ENCODE data around the gene DDX41. TPM values are rescaled to one million over a fixed set of nuclear protein-coding genes. Genes with fewer than 3 reads are reported as not detected.

The DDX41 gene
- total RNA-seq, 1 experiment from 2014 or later = 135 TPM

GRCh38 chr5:177527595-177527994 is 10.8 kb upstream of the DDX41 start:
- POLR2A ChIA-PET = no interaction called here
- no peaks in the 10 kb centered on the region for H3K27me3 Mint-ChIP-seq (ENCODE audit: insufficient read depth, unreplicated experiment)
- CTCF ChIA-PET = interaction anchor here (0.7 kb wide), 1 partner anchor 26 kb away, joined by 4 read pairs; no protein-coding TSS in a partner anchor
- no peaks in the 10 kb centered on the region for H3K9me3 Mint-ChIP-seq (ENCODE audit: unreplicated experiment)
- BruUV-seq (replicated peaks) = no TSS peak
- no peak for DNase-seq (ENCODE audit: unreplicated experiment)
- TF ChIP-seq CTCF (IDR thresholded peaks at IDR 0.05; ENCODE audit: unreplicated experiment) = no peak
- H3K36me3 Mint-ChIP-seq (ENCODE audit: insufficient read depth, unreplicated experiment) = peaks cover 41% of the 10 kb centered on the region
- no peak overlapping the region for H3K27ac Mint-ChIP-seq (ENCODE audit: low read depth, unreplicated experiment)
- no peak overlapping the region for H3K4me3 Mint-ChIP-seq (ENCODE audit: unreplicated experiment)
- intact Hi-C loops (cut with micrococcal nuclease) = no loop called here
- no peaks in the 10 kb centered on the region for H3K4me1 Mint-ChIP-seq (ENCODE audit: insufficient read depth, unreplicated experiment)

DNA sequence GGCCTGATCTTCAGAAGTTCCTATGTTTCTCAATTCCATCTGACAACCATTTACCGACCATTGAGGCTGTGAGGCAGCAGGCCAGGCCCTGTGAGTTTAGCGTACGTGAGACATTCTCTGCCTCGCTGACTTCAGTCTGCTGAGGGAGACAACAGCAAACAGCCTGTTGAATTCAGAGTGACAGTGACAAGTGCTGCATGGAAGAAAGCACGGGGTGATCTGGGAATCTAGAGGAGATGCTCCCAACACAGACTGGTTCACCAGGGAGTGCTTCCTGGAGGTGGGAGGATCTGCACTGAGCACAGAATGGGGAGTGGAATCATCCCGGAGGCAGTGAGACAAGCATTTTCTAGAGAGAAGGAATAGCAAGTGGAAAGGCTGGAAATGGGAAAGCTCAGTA is 10.0 kb upstream of the DDX41 start:
- peaks cover 38% of the 10 kb centered on the region for H3K36me3 Mint-ChIP-seq (ENCODE audit: insufficient read depth, unreplicated experiment)
- H3K4me1 Mint-ChIP-seq (ENCODE audit: insufficient read depth, unreplicated experiment) = no peaks in the 10 kb centered on the region
- no peaks in the 10 kb centered on the region for H3K27me3 Mint-ChIP-seq (ENCODE audit: insufficient read depth, unreplicated experiment)
- DNase-seq (ENCODE audit: unreplicated experiment) = no peak
- CTCF ChIA-PET = no interaction called here
- intact Hi-C loops (cut with micrococcal nuclease) = no loop called here
- no peak overlapping the region for H3K27ac Mint-ChIP-seq (ENCODE audit: low read depth, unreplicated experiment)
- BruUV-seq (replicated peaks) = no TSS peak
- POLR2A ChIA-PET = no interaction called here
- TF ChIP-seq CTCF (IDR thresholded peaks at IDR 0.05; ENCODE audit: unreplicated experiment) = no peak
- no peaks in the 10 kb centered on the region for H3K9me3 Mint-ChIP-seq (ENCODE audit: unreplicated experiment)
- H3K4me3 Mint-ChIP-seq (ENCODE audit: unreplicated experiment) = no peak overlapping the region

DNA sequence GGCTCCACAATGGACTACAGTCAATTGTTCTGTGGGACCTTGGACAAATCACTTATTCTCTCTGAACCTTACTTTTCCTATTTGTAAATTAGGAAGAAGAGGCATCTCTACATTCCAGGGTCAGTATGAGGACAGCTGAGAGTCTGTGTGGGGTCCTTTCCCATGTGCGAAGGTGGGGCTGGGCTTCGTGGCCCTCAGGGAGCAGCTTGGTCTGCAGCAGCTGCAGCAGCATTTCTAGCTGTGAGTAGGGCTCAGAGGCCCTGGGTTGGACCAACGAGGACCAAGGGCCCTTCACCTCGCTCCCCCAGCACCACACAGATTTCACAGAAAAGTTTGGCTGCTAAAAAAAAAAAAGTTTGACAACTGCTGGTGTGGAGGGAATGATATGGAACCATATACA is 9.4 kb upstream of the DDX41 start:
- TF ChIP-seq CTCF (IDR thresholded peaks at IDR 0.05; ENCODE audit: unreplicated experiment) = no peak
- ChIA-PET POLR2A (interaction anchor here (0.9 kb wide), 1 partner anchor 78 kb away, joined by 3 read pairs; no protein-coding TSS in a partner anchor), CTCF (interaction anchor here (0.6 to 0.7 kb wide), 3 partner anchors 18 to 1137 kb away, joined by 3 read pairs; no protein-coding TSS in a partner anchor)
- H3K36me3 Mint-ChIP-seq (ENCODE audit: insufficient read depth, unreplicated experiment) = peaks cover 39% of the 10 kb centered on the region
- H3K4me1 Mint-ChIP-seq (ENCODE audit: insufficient read depth, unreplicated experiment) = no peaks in the 10 kb centered on the region
- BruUV-seq (replicated peaks) = no TSS peak
- DNase-seq (ENCODE audit: unreplicated experiment) = no peak
- no peaks in the 10 kb centered on the region for H3K27me3 Mint-ChIP-seq (ENCODE audit: insufficient read depth, unreplicated experiment)
- H3K9me3 Mint-ChIP-seq (ENCODE audit: unreplicated experiment) = no peaks in the 10 kb centered on the region
- intact Hi-C loops (cut with micrococcal nuclease) = no loop called here
- no peak overlapping the region for H3K27ac Mint-ChIP-seq (ENCODE audit: low read depth, unreplicated experiment)
- H3K4me3 Mint-ChIP-seq (ENCODE audit: unreplicated experiment) = no peak overlapping the region

DNA sequence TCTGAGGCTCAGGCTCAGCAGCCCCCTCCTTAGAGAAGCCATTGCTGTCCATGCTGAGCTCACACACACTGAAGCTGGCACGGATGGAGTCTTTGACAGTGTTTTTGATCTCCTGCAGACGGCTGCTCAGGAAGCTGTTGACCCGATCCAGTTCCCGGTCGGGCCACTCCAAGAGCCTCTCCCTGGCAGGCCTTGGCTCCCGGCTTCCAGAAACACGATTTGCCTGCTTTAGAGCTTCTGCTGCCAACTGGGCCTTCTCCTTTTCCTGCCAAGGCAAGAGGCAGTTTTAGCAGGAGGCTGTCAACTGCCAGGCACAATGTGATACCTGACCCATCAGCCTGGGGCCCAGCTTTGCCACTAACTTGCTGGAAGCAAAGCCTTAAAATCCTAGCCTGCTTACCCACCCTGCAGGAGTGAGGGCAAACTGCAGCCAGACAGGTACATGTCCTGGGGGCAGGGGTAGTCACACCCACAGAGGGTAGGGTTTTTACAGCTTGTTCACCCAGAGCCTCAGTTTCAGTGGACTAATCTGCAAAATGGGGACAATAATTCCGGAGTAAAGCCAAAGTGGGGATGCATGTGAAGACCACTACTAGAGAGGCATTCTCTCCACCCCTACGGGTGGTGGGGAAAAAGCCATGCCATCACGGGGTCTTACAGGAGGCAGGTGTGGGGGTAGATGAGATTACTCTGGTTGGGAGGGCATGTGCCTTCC is 8.3 kb upstream of the DDX41 start:
- CTCF ChIA-PET = interaction anchor here (0.9 to 1.0 kb wide), 2 partner anchors 23 to 215 kb away, joined by 3 to 5 read pairs; no protein-coding TSS in a partner anchor
- POLR2A ChIA-PET = interaction anchor here (0.9 to 2.3 kb wide), 6 partner anchors 19 to 77 kb away, joined by 3 to 9 read pairs (median 3); partner anchors contain the start of genes PDLIM7 and TMED9
- peaks cover 38% of the 10 kb centered on the region for H3K36me3 Mint-ChIP-seq (ENCODE audit: insufficient read depth, unreplicated experiment)
- no peak overlapping the region for H3K27ac Mint-ChIP-seq (ENCODE audit: low read depth, unreplicated experiment)
- peaks cover 7% of the 10 kb centered on the region for H3K4me1 Mint-ChIP-seq (ENCODE audit: insufficient read depth, unreplicated experiment)
- intact Hi-C loops (cut with micrococcal nuclease) = no loop called here
- H3K27me3 Mint-ChIP-seq (ENCODE audit: insufficient read depth, unreplicated experiment) = no peaks in the 10 kb centered on the region
- BruUV-seq (replicated peaks) = no TSS peak
- no peaks in the 10 kb centered on the region for H3K9me3 Mint-ChIP-seq (ENCODE audit: unreplicated experiment)
- TF ChIP-seq CTCF (IDR thresholded peaks at IDR 0.05; ENCODE audit: unreplicated experiment) = no peak
- DNase-seq (ENCODE audit: unreplicated experiment) = no peak
- no peak overlapping the region for H3K4me3 Mint-ChIP-seq (ENCODE audit: unreplicated experiment)
